ENCODE data around the gene RPTOR.

The RPTOR gene

GRCh38 chr17:80704381-80704819 is 159.8 kb downstream of the RPTOR start:
- no peak for TF ChIP-seq CTCF (IDR thresholded peaks at IDR 0.05; ENCODE audit: low read depth, low read length)
- H3K4me3 ChIP-seq (ENCODE audit: low read depth, low read length) = no peak overlapping the region

- no peak overlapping the region for H3K4me3 ChIP-seq (ENCODE audit: low read depth, low read length)
- no peak for TF ChIP-seq CTCF (IDR thresholded peaks at IDR 0.05; ENCODE audit: low read depth, low read length)
Observed at GRCh38 chr17:80704894-80705293, 160.3 kb downstream of the RPTOR start.

- TF ChIP-seq CTCF (IDR thresholded peaks at IDR 0.05; ENCODE audit: low read depth, low read length) = no peak
- H3K4me3 ChIP-seq (ENCODE audit: low read depth, low read length) = no peak overlapping the region
Observed at GRCh38 chr17:80705988-80706387, 161.3 kb downstream of the RPTOR start.

GRCh38 chr17:80706463-80706867 is 161.8 kb downstream of the RPTOR start:
- TF ChIP-seq CTCF (IDR thresholded peaks at IDR 0.05; ENCODE audit: low read depth, low read length) = no peak
- H3K4me3 ChIP-seq (ENCODE audit: low read depth, low read length) = no peak overlapping the region

- no peak for TF ChIP-seq CTCF (IDR thresholded peaks at IDR 0.05; ENCODE audit: low read depth, low read length)
- H3K4me3 ChIP-seq (ENCODE audit: low read depth, low read length) = no peak overlapping the region
Observed at GRCh38 chr17:80708480-80708879, 163.8 kb downstream of the RPTOR start.

GRCh38 chr17:80709090-80709695 is 164.6 kb downstream of the RPTOR start:
- TF ChIP-seq CTCF (IDR thresholded peaks at IDR 0.05; ENCODE audit: low read depth, low read length) = no peak
- H3K4me3 ChIP-seq (ENCODE audit: low read depth, low read length) = no peak overlapping the region

- TF ChIP-seq CTCF (IDR thresholded peaks at IDR 0.05; ENCODE audit: low read depth, low read length) = no peak
- no peak overlapping the region for H3K4me3 ChIP-seq (ENCODE audit: low read depth, low read length)
Observed at GRCh38 chr17:80710714-80711302, 166.2 kb downstream of the RPTOR start.
